ENCODE measurements around the gene TRIM65. TPM values are rescaled to one million over a fixed set of nuclear protein-coding genes. Genes with fewer than 3 reads are reported as not detected.

Gene TRIM65
- total RNA-seq, 1 experiment from 2014 or later, result 21.1 TPM

DNA sequence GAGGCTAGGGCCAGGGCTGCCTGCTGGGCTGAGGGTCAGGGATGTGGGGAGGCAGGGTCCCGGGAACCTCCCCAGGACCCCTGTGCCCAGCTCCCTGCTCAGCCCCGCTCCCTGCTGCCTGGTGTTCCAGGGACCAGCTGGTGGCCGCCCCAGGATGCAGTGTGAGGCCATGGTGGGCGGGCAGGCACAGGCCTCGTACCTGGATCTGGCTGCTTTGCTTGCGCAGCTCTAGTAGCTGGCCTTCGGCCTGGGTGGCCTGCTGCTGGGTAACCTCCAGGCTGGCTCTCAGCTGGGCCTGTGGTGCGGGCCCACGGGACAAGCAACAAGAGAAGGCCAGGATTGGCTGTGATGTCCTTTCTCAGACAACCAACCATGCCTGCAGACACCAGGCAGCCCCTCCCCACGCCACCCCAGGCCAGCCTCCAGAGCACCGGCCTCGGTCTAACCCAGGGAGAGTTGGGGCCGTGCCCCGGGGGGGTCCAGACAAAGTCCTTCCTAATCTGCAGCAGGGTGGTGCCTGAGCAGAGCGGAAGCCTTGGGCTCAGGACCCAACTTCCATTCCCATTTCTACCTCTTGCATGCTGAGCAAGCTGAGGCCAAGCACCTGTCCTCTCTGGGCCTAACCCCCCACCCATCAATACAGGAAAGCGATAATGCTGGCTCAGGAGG, 4.1 kb downstream of the TRIM65 start:
- BruUV-seq (replicated peaks), result no TSS peak
- no peak for DNase-seq

GRCh38 chr17:75891605-75892555, 4.9 kb downstream of the TRIM65 start:
- Histone ChIP-seq H3K27ac (no peak overlapping the region), H3K4me2 (no peak overlapping the region), H3K27me3 (ENCODE audit: insufficient read depth, low read depth) (no peaks in the 10 kb centered on the region), H3K36me3 (ENCODE audit: low read depth) (no peaks in the 10 kb centered on the region; the same call in 1 of the 2 replicates), H3K9me3 (ENCODE audit: insufficient read depth, low read depth) (no peaks in the 10 kb centered on the region), H3K79me2 (ENCODE audit: low read depth) (peaks cover 19% of the 10 kb centered on the region), H2AFZ (no peak overlapping the region), H3F3A (ENCODE audit: insufficient read depth, low read depth) (peaks cover 11% of the 10 kb centered on the region; the same call in 1 of the 2 replicates), H3K4me1 (replicated peaks; ENCODE audit: insufficient read depth) (0 out of 2 replicates have a peak, but pooled peaks cover 4% of the 10 kb centered on the region), H3K9me2 (ENCODE audit: insufficient read depth) (no peaks in the 10 kb centered on the region), H4K20me1 (ENCODE audit: insufficient read depth) (no peaks in the 10 kb centered on the region), H3K4me3 (no peak overlapping the region)
- intact Hi-C loops (cut with micrococcal nuclease; ENCODE audit: unreplicated experiment), result no loop called here
- ChIA-PET POLR2A (ENCODE audit: unreplicated experiment) (no interaction called here), CTCF (no interaction called here)
- DNase-seq, result no peak
- TF ChIP-seq EZH2 (IDR thresholded peaks at IDR 0.05; ENCODE audit: low read depth), result no peak
- TF ChIP-seq, protein P1, sequence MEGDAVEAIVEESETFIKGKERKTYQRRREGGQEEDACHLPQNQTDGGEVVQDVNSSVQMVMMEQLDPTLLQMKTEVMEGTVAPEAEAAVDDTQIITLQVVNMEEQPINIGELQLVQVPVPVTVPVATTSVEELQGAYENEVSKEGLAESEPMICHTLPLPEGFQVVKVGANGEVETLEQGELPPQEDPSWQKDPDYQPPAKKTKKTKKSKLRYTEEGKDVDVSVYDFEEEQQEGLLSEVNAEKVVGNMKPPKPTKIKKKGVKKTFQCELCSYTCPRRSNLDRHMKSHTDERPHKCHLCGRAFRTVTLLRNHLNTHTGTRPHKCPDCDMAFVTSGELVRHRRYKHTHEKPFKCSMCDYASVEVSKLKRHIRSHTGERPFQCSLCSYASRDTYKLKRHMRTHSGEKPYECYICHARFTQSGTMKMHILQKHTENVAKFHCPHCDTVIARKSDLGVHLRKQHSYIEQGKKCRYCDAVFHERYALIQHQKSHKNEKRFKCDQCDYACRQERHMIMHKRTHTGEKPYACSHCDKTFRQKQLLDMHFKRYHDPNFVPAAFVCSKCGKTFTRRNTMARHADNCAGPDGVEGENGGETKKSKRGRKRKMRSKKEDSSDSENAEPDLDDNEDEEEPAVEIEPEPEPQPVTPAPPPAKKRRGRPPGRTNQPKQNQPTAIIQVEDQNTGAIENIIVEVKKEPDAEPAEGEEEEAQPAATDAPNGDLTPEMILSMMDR (conservative IDR thresholded peaks at IDR 0.05), result no peak
- no TSS peak for BruUV-seq (replicated peaks)

More for the DNA sequence above, 4.1 kb downstream of the TRIM65 start:
- H3K9me2 ChIP-seq (ENCODE audit: insufficient read depth), result no peaks in the 10 kb centered on the region
- H2AFZ ChIP-seq, result no peak overlapping the region
- POLR2A ChIA-PET (ENCODE audit: unreplicated experiment), result no interaction called here
- no peaks in the 10 kb centered on the region for H3K27me3 ChIP-seq (ENCODE audit: insufficient read depth, low read depth)
- H3K4me1 ChIP-seq (replicated peaks; ENCODE audit: insufficient read depth), result 0 out of 2 replicates have a peak, but pooled peaks cover 4% of the 10 kb centered on the region
- H3F3A ChIP-seq (ENCODE audit: insufficient read depth, low read depth), result peaks cover 19% of the 10 kb centered on the region; the same call in 1 of the 2 replicates
- no peaks in the 10 kb centered on the region for H3K9me3 ChIP-seq (ENCODE audit: insufficient read depth, low read depth)
- peaks cover 19% of the 10 kb centered on the region for H3K79me2 ChIP-seq (ENCODE audit: low read depth)
- TF ChIP-seq, protein P1 (conservative IDR thresholded peaks at IDR 0.05), result no peak
- no peak for TF ChIP-seq EZH2 (IDR thresholded peaks at IDR 0.05; ENCODE audit: low read depth)
- H3K4me2 ChIP-seq, result no peak overlapping the region
- CTCF ChIA-PET, result no interaction called here
- no peaks in the 10 kb centered on the region for H4K20me1 ChIP-seq (ENCODE audit: insufficient read depth)
- no peak overlapping the region for H3K27ac ChIP-seq
- no peak overlapping the region for H3K4me3 ChIP-seq
- intact Hi-C loops (cut with micrococcal nuclease; ENCODE audit: unreplicated experiment), result no loop called here
- no peaks in the 10 kb centered on the region; the same call in 1 of the 2 replicates for H3K36me3 ChIP-seq (ENCODE audit: low read depth)

GRCh38 chr17:75891022-75891604, 5.6 kb downstream of the TRIM65 start:
- no peaks in the 10 kb centered on the region for H3K9me3 ChIP-seq (ENCODE audit: insufficient read depth, low read depth)
- no peaks in the 10 kb centered on the region for H3K9me2 ChIP-seq (ENCODE audit: insufficient read depth)
- H3K4me3 ChIP-seq, result no peak overlapping the region
- no peak overlapping the region for H3K27ac ChIP-seq
- 0 out of 2 replicates have a peak, but pooled peaks cover 4% of the 10 kb centered on the region for H3K4me1 ChIP-seq (replicated peaks; ENCODE audit: insufficient read depth)
- intact Hi-C loops (cut with micrococcal nuclease; ENCODE audit: unreplicated experiment), result no loop called here
- TF ChIP-seq, protein P1 (conservative IDR thresholded peaks at IDR 0.05), result no peak
- TF ChIP-seq EZH2 (IDR thresholded peaks at IDR 0.05; ENCODE audit: low read depth), result no peak
- no peak for DNase-seq
- peaks cover 19% of the 10 kb centered on the region for H3K79me2 ChIP-seq (ENCODE audit: low read depth)
- no TSS peak for BruUV-seq (replicated peaks)
- no peak overlapping the region for H2AFZ ChIP-seq
- H3F3A ChIP-seq (ENCODE audit: insufficient read depth, low read depth), result peaks cover 11% of the 10 kb centered on the region; the same call in 1 of the 2 replicates
- CTCF ChIA-PET, result interaction anchor here (0.6 kb wide), 1 partner anchor 278 kb away, joined by 5 read pairs; no protein-coding TSS in a partner anchor
- no peaks in the 10 kb centered on the region; the same call in 1 of the 2 replicates for H3K36me3 ChIP-seq (ENCODE audit: low read depth)
- no peaks in the 10 kb centered on the region for H4K20me1 ChIP-seq (ENCODE audit: insufficient read depth)
- POLR2A ChIA-PET (ENCODE audit: unreplicated experiment), result no interaction called here
- no peak overlapping the region for H3K4me2 ChIP-seq
- H3K27me3 ChIP-seq (ENCODE audit: insufficient read depth, low read depth), result no peaks in the 10 kb centered on the region

All from PC-9 (cell line).